Stimulated activated CD4-positive, alpha-beta T cell treated with anti-CD3 and anti-CD28 coated beads, Interleukin-12 subunit alpha, Interleukin-12 subunit beta, amount 100 ng/mL, for 48 hours (primary cell): ENCODE measurements around the gene CRYBG3.
"Not testable (repeated sequence)": the region's sequence is repeated elsewhere in the genome, so short reads cannot be mapped to it uniquely, and the experiment has no call there.

Source experiments
- DNase-seq, 3 donors: peaks; one replicate each; pipeline ENCODE4 v3.0.0-alpha.2; 2020; ENCODE audit warnings: low read depth in 2 of 3, low spot score in 1 of 3

CRYBG3 gene

DNA sequence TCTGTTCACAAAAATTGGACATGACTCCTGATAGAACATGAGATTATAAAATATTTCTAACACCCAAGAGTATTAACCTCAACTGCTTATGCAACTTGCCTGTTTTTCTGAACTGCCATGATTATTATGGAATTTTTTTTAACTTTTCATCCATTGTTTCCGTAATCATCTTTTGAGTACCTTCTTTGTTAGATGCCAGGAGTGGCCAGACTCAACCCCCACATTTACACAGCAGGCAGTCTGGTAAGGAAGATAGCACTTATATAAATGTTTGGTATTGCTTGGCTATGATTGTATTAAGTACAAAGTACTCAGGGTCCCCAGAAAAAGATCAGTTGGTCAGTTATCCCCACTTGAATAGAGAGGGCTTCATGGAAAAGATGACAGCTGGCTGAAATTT is 74.3 kb downstream of the CRYBG3 start:
- no peak for DNase-seq

DNA sequence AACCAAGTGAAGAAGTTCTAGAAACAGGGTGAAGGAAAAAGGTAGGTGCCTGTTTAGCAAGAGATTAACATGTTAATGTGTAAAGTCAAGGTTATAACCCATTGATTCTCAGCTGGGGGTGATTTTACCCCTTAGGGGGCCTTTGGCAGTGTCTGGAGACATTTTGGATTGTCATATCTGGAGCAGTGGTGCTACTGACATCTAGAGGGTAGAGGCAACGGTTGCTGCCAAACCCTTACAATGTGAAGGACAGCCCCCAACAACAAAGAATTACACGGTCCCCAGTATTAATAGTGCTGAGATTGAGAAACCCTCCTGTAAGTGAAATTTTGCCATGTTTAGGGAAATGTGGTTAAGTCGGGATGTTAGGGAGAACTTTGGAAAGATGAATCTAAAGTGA is 74.7 kb downstream of the CRYBG3 start:
- no peak for DNase-seq

DNA sequence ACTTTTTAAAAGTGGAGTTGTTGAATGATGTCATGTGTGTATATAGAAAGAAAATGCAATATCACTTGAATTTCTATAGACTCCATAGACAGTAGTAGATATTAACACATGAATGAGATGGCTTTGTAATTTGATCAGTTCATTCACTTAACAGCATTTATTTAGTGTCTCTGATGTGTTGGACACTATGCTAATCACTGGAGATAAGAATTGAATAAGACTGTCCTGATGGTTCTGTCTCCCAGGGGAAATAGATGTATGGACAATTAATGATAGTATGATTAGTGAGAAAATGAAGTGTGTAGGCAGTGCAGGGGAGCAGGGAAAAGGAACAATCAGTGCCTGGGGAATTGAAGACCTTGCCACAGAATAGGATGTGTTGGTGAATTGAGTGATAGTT is 77.5 kb downstream of the CRYBG3 start:
- DNase-seq: no peak

DNA sequence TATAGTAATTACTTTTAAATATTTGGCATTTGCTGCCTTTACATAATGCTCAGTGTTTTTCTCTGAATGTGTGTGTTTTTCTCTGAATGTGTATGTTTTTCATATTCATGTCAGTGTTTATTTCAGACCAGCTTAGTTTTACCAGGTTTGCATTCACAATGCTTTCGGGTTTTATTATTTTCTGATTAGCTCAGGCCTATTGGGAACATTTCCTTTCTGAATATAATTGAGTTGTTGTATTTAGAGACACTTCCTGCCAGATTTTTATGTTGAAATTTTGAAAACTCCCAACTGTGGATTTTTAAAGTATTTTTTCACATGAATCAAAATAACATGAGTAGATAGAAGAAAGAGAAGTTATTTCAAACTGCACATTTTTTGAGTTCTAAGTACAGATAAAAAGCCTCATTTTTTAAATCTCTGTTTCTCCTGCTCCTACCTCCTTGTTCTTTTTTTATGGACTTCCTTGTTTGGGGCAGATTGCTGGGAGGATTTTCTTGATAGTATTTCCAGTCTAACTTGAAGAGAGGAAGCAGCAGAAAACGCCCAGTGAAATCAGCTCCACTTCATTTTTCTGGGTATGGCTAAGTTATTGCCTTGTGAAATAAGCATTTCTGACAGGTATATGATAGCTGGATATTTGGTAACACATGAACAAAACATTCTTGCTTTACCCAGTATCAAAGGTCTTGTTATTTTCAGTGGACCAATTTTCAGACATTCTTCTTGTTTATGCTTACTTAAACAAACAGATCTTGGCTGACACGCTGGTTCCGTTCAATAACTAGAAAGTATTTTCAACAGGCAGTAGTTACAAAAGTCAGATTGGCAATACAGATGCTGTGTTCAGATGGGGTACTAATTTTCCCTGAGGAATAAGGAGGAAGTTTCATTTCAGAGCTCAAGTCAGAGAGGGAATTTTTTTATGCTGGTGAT is 79.8 kb downstream of the CRYBG3 start:
- DNase-seq: no peak

DNA sequence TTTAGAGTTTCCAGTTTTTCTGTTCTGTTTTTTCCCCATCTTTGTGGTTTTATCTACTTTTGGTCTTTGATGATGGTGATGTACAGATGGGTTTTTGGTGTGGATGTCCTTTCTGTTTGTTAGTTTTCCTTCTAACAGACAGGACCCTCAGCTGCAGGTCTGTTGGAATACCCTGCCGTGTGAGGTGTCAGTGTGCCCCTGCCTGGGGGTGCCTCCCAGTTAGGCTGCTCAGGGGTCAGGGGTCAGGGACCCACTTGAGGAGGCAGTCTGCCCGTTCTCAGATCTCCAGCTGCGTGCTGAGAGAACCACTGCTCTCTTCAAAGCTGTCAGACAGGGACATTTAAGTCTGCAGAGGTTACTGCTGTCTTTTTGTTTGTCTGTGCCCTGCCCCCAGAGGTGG is 88.0 kb downstream of the CRYBG3 start:
- DNase-seq: not testable (repeated sequence)

DNA sequence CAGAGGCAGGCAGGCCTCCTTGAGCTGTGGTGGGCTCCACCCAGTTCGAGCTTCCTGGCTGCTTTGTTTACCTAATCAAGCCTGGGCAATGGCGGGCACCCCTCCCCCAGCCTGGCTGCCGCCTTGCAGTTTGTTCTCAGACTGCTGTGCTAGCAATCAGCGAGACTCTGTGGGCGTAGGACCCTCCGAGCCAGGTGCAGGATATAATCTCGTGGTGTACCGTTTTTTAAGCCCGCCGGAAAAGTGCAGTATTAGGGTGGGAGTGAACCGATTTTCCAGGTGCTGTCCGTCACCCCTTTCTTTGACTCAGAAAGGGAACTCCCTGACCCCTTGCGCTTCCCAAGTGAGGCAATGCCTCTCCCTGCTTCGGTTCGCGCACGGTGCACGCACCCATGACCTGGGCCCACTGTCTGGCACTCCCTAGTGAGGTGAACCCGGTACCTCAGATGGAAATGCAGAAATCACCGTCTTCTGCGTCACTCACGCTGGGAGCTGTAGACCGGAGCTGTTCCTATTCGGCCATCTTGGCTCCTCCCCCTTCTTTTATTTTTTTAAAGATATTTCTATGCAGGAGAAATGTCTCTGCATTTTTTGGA is 88.5 kb downstream of the CRYBG3 start:
- DNase-seq: not testable (repeated sequence)

DNA sequence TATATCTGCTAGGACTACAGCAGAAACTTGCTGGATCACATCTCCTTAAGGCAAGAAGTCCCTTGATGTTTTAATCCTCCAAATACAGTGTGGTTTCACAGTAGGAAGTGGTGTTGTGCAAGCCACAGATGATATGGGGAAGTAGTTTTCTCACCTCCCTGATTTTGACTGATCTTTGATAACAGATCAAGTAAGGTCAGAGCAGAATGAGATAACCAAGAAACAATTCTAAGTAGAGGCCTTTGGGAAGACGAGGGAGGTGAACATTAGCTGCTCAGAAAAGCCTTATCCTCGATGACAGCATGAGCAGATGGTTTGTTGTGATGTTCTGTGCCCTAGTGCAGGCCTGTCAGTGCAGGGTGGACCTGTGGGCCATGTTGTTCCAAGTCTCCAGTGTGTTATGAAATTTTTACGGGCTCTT is 89.1 kb downstream of the CRYBG3 start:
- DNase-seq: no peak

DNA sequence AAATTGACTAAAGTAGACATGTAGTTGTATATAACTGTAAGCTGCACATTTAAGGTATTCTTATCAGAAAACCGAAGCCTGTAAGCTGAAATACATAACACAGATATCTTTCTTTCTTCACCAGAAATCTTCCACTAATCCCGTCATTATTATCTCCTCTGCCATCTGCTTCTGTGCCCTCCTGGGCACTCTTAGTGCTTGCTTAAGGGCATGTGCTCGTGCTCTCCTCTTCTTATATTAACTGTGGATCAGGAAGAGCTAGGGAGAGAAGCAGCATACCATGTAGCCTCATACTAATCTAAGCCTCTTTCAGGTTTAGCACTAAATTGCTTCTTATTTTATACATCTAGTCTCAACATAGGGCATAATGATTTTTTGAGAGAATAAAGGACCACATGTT is 89.6 kb downstream of the CRYBG3 start:
- DNase-seq: no peak

DNA sequence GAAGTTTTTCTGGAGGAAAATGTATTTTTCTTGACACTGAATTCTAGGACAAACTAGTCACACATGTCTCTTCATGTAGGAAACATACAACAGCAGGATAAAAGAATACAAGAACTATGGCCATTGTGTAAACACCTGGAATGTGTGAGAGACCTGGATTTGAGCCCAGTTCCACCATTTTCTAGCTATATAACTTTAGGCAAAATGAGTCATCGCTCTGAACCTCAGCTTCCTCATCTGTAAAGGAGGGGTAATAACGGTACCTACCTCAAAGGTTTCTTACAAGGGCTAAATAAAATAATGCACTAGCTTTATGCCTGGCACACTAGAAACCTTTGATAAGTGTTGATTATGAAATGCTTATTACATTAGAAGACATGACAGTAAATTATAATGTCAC is 92.6 kb downstream of the CRYBG3 start:
- no peak for DNase-seq

DNA sequence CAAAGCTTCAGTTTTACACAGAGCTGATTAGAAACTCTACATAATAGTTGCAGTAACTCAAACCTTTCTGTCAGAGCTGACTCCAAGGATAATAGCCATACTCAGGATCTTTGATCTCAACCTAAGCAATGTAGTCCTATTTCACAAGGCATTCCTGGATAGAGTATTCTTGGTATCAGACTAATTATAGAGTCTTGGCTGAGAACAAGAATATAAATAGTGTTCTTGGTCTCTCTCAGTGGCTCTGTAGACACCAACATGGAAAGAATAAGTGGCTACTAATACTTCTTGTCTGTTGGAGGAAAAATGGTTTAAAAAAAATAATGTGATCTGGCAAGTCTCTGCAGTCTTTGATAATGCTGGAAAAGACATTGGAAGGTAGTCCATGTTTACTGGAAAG is 94.8 kb downstream of the CRYBG3 start:
- no peak for DNase-seq

DNA sequence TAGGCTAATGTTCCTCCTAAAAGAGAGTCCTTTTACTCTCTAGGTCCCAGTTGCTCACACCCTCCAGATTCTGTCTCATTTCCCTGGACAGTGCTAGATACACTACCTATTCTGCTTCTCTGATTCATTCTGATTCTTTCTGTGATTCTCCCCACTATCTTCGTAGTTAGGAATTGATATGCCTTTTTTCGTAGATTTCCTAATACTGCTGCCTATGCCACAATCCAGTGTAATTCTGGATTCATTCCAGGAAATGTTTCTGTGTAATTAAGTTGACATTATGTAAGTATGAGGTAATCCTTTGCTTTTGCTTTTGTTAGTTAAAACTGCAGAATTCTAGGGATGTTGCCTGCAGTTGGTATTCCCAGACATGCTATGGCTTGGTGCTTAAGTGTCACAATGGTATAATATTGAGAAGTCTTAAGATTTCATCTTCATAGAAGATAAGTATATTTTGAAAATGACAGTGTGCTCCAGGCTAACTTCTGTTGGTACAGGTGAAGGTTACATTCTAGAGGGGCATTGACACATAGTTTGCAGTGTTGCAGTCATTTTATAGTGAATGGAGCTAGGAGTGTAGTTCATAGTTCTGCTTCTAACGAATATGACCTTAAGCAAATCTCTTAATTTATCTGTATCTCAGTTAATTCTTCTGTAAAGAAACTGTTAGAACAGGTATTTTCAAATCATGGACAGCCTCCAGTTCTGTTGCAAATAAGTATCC is 96.2 kb downstream of the CRYBG3 start:
- DNase-seq: no peak

DNA sequence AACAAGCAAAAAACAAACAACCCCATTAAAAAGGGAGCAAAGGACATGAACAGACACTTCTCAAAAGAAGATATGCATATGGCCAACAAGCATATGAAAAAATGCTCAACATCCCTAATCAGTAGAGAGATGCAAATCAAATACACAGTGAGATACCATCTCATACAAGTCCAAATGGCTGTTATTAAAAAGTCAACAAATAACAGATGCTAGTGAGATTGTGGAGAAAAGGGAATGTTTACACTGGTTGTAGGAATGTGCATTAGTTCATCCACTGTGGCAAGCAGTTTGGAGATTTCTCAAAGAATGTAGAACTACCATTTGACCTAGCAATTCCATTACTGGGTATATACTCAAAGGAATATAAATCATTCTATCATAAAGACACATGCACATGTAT is 105.9 kb downstream of the CRYBG3 start:
- DNase-seq: no peak

DNA sequence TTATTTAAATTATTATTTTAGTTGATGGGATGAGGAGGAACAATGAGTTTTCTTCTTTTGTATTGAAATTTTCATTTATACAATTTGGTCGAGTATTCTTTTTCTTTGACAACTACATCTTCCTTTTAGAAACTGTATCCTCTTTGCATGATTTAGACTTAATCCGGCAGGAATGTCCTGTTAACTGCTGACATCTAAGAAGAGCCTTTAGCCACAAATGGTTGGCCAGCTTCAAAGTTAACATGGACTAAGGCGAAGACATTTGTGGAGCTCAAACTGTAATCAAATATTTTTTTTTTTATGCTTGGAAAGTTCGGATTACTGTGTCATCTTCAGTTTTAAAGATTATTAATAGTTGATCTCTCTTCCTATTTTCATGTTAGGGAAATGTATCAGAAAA is 107.2 kb downstream of the CRYBG3 start:
- no peak for DNase-seq

DNA sequence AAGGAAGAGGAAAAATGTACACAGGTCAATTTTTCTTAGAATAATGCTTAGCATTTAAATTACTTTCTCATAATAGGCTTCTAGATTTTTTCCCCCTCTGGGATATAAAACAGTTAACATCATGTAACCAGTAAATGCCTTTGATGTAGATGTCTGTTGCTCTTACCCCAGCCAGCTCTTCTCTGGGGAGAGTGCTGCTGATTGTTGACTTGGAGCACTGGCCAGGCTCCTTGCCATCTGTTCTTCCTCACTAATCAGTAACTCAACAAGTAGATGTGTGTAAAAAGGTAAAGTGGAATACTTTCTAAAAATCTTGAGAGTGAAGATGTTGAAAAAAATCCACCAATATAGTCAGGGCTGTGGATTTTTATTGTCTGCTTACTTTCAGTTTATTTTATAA is 108.2 kb downstream of the CRYBG3 start:
- DNase-seq: no peak

DNA sequence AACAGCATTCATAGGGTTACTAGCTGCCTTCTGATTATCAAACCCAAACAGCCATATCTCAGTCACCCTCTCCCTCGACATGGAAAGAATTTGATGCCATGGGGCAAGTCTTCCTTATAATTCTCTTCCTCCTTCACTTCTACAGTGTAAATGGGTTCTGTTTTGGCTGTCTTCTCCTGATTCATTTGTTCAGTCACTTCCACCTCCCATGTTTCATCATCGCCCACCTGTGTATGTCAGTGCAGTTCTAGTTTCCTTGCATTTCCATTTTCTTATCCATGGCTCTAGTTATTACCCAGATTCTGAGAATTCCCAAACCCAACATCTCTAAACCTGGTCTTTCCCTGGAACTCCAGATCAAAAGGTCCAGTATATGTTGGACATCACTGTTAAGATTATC is 109.4 kb downstream of the CRYBG3 start:
- no peak for DNase-seq

DNA sequence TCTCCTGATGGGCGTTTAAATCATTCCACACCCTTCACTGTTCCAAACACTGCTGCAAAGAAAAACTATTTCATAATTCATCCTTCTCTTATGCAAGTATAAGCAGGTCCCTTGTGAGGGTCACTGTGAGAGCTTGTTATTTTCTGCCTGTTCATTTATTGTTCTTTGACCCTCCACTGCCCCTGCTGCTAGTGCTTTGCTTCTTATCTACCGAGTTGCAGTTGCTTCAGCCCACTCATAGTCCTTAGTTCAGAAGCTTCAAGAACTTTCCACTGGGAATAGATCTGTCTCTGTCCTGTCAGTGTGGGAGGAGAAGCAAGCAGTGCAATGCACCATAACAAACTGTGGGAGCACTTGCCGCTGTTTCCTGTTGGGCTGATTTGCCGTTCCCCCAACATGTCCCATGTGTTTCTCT is 110.6 kb downstream of the CRYBG3 start:
- DNase-seq: no peak

DNA sequence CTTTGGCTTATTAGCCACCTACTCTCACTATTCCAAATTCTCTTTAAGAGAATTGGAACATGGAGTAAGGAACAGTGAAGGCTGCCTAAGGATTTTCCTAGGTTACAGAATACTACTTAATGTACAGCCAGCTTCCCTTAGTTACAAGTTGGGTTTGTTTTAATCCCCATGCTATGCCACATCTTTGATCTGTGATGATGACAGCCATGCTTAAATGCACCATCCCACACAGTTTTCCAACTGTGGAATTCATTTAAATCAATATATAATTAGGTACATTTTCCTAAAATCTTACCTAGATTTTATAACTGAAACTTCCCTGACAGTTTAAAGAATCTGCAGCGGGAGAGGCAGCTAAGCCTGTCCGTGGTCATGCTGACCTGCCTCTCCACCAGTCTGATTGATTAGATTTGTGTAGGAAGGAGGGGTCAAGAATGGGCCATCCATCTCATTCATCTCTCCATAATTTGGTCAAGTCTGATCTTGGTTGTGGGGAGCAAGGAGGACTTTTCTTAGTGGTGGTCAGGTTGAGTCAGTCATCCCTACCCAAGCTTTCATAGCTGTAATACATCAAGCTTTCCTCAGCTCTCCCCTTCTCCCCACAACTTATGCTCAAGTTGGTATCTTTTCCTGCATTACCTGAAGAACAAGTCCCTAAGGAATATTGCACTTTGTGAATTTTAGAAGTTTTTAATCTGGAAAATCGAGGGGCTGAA is 113.3 kb downstream of the CRYBG3 start:
- no peak for DNase-seq

DNA sequence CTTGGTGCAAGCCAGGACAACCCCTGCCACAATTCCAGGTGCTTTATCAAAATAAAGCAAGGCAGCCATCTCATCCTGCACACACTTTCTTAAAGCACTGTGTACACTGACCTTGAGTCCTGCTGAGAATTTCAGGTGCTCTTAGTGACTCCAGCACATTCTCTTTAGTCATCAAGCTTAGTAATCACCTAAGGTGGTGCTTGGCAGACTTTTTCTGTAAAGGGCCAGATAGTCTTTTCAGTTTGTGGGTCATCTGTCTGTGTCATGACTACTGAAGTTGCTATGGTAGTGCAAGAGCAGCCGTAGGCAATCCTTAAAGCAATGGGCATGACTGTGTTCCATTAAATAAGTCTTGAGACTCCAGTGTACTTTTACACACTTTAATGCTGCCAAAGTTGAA is 114.0 kb downstream of the CRYBG3 start:
- DNase-seq: no peak

DNA sequence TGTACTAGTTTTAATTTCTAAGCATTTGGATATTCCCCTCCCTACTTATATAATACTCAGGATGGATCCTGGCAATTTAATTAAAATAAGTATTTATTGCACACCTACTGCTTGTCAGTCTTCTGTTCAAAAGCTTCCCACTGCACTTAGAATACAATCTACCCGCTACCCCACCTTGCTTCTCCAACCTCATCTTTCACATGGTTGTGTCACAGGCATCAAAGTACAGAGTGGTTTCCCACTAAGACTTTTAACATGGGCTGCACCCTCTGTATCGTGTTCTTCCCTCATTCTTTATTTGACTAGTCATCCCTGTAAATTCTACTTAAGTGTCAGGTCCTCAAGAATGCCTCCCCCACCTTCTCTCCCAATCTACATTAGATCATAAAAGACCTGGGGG is 115.4 kb downstream of the CRYBG3 start:
- DNase-seq: no peak

DNA sequence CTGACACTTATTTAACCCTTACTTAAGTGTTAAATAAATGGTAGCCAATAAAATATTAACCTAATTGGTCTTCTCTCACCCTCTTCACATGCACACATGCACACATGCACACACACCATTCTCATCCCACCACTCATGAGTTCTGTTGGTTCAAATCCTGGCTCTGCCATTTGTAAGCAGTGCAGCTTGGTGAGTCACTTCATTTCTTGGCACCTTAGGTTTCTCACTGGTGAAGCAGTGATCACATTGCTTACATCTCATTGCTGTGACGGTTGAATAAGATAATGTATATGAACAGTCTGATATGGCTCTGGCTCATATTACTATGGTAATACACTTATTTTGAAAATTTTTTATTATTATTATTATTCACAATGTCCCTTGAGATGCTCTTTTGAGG is 116.6 kb downstream of the CRYBG3 start:
- DNase-seq: no peak

DNA sequence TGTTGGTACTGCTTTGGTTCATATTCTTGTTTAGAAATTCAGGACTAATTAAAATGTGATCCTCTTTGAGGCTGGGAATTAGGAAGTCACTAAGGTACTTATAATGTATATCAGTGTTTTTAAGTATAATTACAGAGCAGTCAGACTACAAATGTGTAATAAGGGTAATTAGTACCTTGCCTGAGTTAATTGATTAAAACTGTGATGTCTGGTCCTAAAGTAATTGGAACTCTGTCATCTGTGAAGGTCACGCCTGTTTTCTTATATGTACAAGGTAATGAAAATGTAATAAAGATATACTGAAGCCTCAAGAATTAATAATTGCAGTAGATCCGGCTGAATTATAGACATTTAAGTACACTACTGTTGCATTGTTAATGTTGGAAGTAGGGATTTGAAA is 117.6 kb downstream of the CRYBG3 start:
- DNase-seq: no peak
